Middle frontal gyrus (tissue), 1 donor: ENCODE measurements around the gene LBHD2.
"Not testable (repeated sequence)": the region's sequence is repeated elsewhere in the genome, so short reads cannot be mapped to it uniquely, and the experiment has no call there.

Source experiments
- DNase-seq: peaks from one replicate; pipeline ENCODE4 v3.0.0-alpha.2; 2015; ENCODE audit warnings: low spot score; ENCODE audit errors: extremely low spot score

The LBHD2 gene

DNA sequence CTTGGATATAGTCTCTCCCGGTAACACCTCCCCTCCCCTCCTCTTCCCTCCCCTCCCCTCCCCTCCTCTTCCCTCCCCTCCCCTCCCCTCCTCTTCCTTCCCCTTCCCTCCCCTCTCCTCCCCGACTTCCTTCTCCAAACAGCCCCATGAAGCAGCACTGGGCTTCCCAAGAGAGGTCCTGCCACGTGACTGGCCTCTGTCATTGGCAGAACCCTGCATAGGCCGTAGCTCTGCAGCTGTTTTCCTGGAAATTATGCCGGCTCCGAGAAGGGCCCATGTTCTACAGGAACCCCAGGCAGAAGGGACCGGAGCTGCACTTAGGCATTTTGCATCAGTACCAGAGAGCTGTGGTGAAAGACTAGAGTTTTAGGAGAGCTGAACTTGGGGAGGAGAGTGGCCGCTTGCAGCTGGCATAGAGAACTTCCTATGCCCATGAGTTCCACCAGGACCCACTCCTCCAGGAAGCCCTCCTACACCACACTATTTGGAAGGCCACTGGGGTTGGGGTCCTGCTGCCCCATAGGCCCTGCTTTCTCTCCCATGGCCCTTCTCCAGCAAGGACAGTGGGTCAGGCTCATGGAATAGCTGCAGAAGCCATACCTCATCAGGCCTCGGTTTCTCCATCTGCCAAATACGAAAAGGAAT lies 34.1 kb downstream of the LBHD2 start:
- no peak for DNase-seq

DNA sequence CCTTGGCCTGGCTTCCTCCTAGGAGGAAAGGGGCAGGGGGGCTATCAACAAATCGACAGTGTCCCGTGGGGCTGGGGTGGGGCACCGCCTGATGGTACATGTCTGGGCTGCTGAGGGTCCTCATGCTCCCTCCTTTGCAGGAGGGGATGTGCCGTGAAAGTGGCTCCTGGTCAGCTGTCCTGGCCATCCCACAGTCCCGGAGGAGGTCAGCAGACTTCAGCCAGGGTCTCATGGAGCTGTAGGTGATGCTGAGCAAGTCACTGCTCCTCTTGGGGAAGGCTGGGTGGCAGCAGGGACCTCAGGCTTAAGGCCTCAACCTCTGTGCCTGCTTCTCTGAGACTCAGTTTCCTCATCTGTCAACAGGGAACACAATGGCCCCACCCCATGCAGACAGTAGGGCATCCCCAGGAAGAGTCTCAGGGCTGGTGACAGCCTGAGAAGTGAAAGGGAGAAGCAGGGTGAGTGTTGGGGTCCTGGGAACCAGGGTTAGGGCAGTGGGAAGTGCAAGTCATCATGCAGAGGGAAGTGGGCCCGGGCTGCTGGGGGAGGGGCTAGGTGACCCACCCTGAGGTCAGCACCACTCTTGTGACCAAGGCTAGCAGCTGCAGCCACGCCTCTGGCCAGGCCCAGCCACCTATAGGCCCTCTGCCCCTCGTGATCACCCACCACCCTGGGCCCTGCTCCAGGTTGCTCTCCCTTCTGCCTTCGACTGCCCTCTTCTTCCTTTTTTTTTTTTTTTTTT lies 34.8 kb downstream of the LBHD2 start:
- DNase-seq = no peak

DNA sequence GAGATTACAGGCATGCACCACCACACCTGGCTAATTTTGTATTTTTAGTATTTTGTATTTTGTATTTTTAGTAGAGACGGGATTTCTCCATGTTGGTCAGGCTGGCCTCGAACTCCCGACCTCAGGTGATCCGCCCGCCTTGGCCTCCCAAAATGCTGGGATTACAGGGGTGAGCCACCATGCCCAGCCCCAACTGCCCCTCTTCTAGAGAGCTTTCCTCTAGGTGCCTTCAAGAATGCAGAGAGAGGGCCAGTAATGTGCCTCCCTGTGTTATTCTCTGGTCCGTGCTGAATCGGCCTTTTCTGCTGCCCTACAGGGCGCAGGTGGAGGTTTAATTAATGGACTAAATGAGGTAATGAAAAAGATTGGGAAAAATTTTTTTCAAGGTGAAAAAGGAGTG lies 35.5 kb downstream of the LBHD2 start:
- DNase-seq = not testable (repeated sequence)

DNA sequence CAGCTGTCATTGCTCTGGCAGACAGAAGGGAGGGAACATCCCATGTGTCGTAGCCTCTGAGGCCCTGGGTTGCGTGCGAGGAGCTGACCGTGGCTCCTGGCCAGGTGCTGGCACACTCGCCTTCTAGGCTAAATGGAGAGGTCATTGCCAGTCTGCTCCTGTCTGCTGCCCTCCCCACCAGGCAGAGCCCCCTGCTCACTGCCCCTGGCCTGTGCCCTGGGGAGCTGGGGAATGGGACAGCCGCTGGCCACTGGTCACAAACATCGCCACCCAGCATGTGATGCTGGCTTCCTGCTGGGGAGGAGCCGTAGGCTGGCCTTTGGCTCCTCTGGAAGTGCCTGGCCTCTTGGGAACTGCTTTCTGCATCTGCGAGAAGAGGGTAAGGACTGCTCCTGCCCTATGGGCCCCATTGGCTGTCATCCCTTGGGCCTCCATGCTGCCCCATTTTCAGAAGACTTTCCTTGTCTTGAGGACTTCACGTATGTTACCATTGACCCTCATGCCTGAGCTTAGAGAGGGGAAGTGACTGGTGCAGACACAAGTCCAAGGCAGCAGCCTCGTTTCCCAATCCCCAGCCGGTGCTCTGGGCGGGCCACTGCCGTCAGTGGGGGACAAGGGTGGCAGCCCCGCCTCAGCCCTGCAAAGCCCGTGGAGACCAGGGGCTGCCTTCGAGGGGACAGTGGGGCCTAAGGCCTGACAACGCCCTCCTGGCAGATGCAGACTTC lies 37.3 kb downstream of the LBHD2 start:
- DNase-seq = no peak

DNA sequence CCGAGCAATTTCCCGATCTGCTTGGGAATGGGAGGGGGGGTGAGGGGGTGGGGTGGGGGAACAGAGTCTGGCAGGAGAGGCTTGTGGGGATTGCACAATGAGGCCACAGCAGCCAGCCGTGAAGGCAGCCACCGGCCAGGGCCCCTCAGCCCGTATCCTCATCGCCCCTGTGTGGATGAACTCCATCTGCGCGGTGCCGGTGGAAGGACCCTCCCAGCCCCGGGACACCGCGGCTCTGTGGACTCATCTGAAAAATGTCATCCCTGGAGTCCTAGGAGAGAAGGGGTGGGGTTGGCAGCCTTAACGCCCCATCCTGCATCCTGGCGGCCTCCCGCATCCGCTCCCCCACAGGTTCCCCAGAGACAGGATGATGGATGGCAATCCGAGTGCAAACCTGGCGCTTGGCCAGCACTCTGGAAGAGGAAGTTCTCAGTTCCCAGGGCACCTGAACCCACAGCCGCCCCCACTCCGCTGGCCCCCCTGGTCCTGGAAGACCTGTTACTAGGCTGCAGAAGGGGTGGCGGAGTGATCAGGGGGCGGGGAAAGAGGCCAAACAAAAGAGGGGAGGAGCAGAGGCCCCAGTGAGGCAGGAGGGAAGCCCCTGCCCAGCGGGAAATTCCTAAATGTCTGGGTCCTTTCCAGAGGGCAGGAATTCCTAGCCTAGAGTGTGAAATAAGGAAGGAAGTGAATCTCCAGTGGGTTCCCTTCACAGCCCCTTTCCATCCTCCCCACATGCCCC lies 38.0 kb downstream of the LBHD2 start:
- DNase-seq = no peak

DNA sequence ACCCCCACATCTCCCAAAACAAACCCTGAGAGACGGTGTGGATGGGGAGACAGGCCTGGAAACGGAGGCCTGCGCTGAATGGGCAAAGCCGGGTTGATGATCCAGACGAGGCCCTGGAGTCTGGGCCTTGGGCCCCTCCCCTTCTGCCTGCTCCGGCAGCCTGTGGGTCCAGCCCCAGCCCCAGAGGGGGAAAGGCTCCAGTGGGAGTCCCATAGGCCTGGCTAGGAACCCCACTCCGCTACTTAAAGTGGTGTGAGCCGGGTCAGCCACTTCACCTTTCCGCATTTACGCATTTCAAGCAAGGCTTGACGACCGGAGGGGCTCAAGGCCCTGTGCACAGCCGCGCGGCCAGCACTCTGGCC lies 38.6 kb downstream of the LBHD2 start:
- DNase-seq = no peak

DNA sequence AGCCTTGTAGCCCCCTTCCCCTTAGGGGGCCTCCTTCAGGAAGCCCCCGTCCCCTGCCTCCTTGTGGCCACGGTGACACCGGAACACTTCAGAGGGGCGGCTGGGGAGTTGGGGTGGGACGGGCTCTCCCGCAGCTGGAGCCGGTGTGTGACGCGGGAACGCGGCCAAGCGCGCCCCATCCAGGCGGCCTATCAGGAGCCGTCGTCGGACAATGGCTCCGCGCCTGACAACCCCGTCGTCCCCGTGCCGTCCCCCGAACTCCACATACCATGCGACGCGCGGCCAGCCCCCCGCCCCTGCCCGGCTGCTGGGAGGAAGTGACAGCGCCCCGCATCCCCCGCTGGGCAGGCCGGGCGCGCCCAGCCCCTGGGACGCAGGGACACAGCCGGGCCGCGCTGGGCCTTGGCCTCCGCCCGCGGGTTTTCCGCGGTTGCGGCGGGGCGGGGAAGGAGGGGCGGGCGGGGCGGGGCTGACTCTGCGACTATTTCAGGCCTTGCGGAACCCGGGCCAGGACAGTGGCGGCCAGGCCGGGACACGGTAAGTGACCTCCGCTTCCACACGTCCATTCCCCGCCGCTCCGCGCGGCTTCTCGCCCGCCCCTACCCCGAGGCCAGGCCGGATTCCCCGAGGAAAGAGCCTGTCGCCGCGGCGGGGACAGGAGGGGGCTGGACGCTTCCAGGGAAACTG lies 39.1 kb downstream of the LBHD2 start, which contains the start of gene TNFAIP2:
Gene TNFAIP2, plus strand, starts transcription at position 515 of the 687 bp plus-strand sequence. CDS start 2,997 bp downstream, outside the sequence.
- DNase-seq = no peak

DNA sequence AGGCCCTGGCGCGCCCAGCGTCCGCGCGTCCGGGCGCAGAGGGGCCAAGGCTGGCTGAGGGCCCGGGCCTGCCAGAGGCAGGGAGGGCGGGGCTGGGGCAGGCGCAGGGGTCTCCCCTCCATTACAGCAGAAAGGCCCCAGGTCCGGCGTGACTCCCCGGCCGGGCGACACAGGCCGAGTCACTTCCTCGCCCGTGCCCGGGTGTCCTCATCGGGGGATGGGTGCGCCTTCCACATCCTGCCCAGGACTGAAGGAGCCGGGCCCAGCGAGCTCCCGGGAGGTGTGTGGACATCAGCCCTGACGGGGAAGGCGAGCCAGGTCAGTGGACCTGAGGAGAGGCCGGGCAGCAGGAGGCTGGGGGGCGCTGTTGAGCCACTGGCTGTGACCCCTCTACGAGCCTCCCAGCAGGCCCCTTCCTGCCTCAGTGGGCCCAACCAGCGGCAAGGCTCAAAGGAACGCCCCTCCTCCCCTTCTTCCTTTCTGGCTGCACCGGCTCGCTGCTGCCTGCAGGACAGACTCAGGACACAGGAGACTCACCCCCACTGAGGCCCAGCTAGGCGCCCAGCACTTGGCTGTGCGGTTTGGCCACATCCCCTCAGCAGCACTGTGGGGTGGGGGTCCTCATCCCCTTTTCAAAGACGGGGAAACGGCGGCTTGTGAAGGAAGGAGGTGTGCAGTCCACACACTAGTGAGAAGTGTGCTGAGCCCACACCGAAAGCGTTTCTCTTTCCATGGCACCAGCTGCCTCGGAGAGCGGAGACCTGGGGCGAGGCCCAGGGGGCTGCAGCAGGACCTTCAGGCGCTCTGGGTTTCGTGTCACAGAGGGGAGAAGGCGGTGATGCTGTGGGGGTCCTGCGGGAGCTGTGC lies 39.9 kb downstream of the LBHD2 start:
- no peak for DNase-seq

DNA sequence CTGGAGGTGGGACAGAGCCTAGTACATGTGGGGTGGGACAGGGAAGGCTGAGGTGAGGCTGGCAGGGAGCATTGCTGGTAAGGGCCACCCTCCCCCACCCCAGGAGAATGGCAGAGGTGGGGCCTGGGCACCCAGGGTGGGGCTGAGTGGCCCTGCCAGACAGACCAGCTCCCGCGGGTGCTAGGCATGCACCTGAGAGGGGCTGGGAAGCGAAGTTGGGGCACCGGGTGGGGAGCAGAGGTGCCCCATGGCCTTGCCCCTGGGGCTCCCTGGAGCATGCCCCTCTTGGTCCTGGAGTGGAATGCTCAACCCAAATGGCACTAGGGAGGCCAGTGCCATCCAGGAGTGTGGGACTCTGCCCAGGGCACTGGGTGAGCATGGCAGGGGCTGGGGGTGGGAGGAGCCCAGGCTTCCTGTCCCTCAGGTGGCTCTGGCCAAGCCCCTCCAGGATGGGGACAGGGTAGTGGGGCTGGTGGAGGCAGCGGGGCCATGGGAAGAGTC lies 40.5 kb downstream of the LBHD2 start:
- no peak for DNase-seq

DNA sequence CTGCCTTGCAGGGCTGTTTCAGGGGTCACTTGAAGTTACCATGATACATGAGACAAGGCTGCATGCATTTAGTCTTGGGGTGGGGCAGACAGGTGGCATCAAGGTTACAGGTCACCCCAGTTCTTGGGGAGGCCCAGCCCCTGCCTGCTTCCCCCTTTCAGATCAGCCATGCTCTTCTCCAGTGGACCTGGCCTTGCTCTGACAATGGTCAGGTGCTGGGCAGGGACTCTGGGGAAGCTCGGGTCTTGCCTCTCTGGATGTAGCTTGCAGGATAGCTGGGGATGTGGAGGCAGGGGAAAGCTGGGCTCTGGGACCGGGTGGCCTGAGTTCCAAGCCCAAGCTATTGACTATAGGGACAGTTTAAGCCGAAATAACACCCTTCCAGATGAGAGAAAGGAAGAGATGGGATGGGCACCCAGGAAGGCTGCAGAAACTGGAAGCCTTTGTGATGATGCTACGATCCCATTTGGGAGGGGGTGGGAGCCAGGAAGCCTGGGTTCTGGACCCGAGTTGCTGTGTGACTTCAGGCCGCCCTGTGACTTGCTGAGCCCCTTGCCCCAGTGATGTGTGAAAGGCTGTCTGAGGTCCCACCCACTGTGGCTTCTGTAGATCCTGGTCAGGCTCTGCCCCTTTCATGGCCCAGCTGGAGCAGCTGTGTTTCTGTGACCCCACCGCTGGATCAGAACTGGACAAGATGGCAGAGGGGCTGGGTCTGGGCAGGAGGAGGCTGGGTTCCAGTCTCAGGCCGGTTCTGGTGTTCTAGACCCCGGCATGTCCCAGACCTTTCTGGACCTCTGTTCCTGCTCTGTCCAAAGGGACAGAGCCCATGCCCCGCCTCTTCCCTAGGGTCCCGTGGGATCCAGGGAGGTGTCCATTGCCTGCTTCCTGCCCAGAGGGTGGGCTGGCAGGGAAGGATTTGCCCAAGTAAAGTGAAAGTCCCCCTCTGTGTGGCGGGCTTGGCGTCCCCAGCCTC lies 41.4 kb downstream of the LBHD2 start:
- DNase-seq = no peak

DNA sequence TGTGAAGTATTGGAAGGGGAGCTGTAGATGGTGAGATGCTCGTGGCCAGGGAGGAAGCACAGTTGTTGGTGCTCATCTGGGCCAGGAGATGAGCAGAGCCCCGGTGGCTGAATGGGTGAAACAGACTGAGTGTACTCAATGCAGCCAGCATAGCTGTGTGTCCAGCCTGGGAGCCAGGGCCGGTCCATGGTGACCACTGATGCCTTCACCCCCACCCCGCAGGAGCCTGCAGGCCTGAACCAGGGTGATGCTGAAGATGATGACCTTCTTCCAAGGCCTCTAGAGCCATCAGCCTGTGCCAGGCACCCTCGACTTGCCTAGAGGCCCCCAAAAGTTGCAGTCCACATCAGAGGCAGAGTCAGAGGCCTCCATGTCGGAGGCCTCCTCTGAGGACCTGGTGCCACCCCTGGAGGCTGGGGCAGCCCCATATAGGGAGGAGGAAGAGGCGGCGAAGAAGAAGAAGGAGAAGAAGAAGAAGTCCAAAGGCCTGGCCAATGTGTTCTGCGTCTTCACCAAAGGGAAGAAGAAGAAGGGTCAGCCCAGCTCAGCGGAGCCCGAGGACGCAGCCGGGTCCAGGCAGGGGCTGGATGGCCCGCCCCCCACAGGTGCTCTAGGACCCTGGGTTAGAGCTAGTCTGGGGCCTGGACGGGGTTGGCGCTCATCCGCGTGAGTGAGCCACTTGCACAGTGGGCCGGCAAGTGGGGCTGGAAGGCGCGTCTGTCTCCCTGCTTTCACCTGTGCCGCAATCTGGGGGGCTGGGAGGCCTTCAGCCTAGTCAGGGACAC lies 42.3 kb downstream of the LBHD2 start:
- no peak for DNase-seq

DNA sequence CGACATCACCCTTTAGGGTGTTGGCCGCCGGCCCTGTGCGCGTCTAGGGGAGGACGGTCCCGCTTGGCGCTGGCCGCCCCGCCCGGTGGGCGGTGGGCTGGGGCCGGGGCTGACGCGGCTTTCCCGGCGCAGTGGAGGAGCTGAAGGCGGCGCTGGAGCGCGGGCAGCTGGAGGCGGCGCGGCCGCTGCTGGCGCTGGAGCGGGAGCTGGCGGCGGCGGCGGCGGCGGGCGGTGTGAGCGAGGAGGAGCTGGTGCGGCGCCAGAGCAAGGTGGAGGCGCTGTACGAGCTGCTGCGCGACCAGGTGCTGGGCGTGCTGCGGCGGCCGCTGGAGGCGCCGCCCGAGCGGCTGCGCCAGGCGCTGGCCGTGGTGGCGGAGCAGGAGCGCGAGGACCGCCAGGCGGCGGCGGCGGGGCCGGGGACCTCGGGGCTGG lies 42.9 kb downstream of the LBHD2 start:
- DNase-seq = no peak

DNA sequence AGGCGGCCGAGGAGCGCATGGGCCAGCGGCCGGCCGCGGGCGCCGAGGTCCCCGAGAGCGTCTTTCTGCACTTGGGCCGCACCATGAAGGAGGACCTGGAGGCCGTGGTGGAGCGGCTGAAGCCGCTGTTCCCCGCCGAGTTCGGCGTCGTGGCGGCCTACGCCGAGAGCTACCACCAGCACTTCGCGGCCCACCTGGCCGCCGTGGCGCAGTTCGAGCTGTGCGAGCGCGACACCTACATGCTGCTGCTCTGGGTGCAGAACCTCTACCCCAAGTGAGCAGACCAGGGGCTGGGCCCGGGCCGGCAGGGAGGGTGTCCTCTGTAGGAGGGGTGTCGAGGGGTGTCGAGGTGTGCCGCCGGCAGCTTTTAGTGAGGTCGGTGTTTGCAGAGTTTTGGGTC lies 43.3 kb downstream of the LBHD2 start:
- no peak for DNase-seq

DNA sequence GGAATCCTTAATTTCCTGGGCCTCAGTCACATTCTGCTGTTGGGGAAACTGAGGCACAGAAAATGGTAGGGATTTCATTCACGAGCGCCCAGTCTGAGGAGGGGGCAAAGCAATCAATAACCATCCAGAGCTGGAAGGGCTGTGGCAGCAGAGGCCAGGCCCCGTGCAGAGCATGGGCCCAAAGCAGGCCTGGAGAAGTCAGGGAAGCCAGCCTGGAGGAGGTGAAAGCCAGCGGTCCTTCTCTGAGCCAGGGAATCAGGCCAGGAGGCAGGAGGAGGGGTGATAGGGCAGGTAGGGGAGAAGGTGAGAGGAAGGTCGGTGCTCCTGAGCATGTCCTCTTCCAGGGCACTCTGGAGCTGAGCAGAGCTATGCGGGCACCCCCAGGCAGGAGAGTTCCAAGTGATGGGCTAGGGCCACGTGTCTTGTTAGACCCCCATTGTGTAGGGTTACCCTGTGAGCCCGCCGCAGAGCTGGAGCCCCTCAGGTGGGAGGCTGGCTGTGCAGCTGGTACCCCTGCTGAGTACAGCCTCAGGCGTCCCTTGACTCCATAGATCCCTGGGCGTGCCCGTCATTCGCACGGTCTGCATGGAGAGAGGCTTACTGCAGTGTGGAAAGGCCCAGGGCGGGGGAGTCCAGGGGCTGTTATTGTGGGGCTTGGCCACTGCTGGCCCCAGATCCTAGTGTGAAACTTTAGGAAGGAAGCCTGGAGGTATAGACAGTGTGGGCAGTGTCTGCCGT lies 44.0 kb downstream of the LBHD2 start:
- DNase-seq = no peak

DNA sequence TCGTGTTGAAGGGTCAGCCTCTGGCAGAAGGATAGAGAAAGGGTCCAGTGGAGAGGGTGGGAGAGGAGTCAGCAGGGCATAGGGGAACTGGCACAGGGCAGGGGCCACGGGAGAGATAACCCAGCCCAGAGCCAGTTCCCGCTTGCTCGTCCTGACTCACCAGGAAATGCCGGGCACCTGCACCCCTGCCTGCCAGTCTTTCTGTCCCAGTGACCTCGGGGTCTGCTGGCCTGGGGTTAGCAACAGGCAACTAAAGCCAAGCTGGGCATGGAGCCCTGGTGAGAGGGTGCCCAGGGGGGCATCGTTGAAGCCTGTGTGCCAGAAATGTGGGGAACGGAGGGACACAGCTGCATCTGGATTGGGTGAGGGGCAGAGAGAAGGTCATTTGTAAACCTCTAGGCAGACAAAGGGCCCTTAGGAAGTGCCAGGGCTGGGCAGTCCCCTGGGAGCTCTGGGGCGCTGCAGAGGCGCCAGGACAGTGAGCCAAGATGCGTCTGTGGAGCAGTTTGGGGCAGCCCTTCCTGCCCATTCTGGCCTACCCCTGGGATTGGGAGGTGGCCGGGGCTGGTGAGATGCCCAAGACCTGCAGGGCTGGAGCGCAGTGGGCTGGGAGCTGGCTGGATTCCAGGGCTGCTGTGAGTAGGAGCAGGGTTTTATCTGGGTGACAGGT lies 44.8 kb downstream of the LBHD2 start:
- no peak for DNase-seq

DNA sequence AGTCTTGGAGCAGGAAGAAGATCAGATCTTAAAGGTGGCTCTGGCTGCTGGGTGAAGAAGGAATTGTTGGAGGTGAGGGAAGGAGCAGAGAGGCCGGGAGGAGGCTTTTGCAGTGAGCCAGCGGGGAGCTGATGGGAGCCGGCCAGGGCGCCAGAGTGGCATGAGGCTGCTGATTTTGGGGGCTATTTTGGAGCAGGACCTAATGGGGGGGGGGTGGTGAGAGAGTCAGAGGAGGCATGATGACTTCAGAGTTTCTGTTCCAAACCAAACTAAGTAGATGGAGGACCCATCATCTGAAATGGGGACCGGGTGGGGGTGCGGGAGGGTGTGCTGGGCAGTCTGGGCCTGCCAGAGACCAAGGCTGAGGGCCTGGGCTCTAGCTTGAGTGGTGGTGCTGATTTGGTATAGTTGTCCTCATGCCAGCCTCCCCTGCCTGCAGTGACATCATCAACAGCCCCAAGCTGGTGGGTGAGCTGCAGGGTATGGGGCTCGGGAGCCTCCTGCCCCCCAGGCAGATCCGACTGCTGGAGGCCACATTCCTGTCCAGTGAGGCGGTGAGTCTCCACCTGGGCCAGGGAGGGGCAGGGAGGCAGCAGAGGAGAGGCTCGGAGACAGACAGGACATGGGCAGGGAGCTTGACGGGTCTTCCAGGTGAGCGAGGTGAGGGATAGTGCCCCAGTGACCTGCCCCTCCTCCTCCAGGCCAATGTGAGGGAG lies 45.4 kb downstream of the LBHD2 start:
- DNase-seq = no peak
